H9 (cell line): ENCODE results near the gene DPM1. TPM values are rescaled to one million over a fixed set of nuclear protein-coding genes. Genes with fewer than 3 reads are reported as not detected.

ENCODE experiments used
- DNase-seq: peaks from one replicate; pipeline ENCODE4 v3.0.0-alpha.2; 2017
- H2AFZ ChIP-seq: one replicate; pipeline ENCODE4 v1.6.1; 2013; ENCODE audit warnings: mild to moderate bottlenecking, low read length, control low read depth, moderate library complexity
- H2AK5ac ChIP-seq: 2 replicates; pipeline ENCODE4 v1.6.1; 2013; ENCODE audit warnings: low read length, control low read depth, mixed read lengths; ENCODE audit not compliant: insufficient read length
- H2BK120ac ChIP-seq: one replicate; pipeline ENCODE4 v1.6.1; 2013; ENCODE audit warnings: low read depth, mild to moderate bottlenecking, low read length, control low read depth, inconsistent platforms; ENCODE audit not compliant: poor library complexity, severe bottlenecking
- H2BK12ac ChIP-seq: 2 replicates; pipeline ENCODE4 v1.6.1; 2013; ENCODE audit warnings: low read length, control low read depth, mixed read lengths, low read depth; ENCODE audit not compliant: insufficient read length
- H2BK15ac ChIP-seq: 2 replicates; pipeline ENCODE4 v1.6.1; 2013; ENCODE audit warnings: low read depth, low read length, control low read depth
- H2BK20ac ChIP-seq: one replicate; pipeline ENCODE4 v1.6.1; 2013; ENCODE audit warnings: low read depth, mild to moderate bottlenecking, low read length, control low read depth, inconsistent platforms; ENCODE audit not compliant: poor library complexity, severe bottlenecking
- H2BK5ac ChIP-seq: 2 replicates; pipeline ENCODE4 v1.6.1; 2013; ENCODE audit warnings: low read length, control low read depth, mixed read lengths; ENCODE audit not compliant: insufficient read length
- H3K14ac ChIP-seq: 2 replicates; pipeline ENCODE4 v1.6.1; 2013; ENCODE audit warnings: low read length, control low read depth; ENCODE audit not compliant: insufficient read depth
- H3K18ac ChIP-seq: 2 replicates; pipeline ENCODE4 v1.6.1; 2013; ENCODE audit warnings: low read depth, mild to moderate bottlenecking, mixed read lengths, low read length, control low read depth; ENCODE audit not compliant: insufficient read length
- H3K23ac ChIP-seq: 2 replicates; pipeline ENCODE4 v1.6.1; 2013; ENCODE audit warnings: low read length, control low read depth, mixed read lengths, low read depth; ENCODE audit not compliant: insufficient read length
- H3K23me2 ChIP-seq: 2 replicates; pipeline ENCODE4 v1.6.1; 2013; ENCODE audit warnings: low read depth, mild to moderate bottlenecking, mixed read lengths, low read length, control low read depth; ENCODE audit not compliant: insufficient read length, poor library complexity, severe bottlenecking
- H3K27ac ChIP-seq: 2 replicates; pipeline ENCODE4 v1.5.1; 2013; ENCODE audit warnings: low read length, control low read depth, mixed read lengths, low read depth; ENCODE audit not compliant: insufficient read length
- H3K27me3 ChIP-seq: 2 replicates; pipeline ENCODE4 v1.6.1; 2013; ENCODE audit warnings: low read length, control low read depth, inconsistent platforms; ENCODE audit not compliant: insufficient read depth
- H3K4ac ChIP-seq: 2 replicates; pipeline ENCODE4 v1.6.1; 2013; ENCODE audit warnings: low read depth, mild to moderate bottlenecking, control low read depth, inconsistent platforms, low read length, moderate library complexity
- H3K4me1 ChIP-seq: 2 replicates; pipeline ENCODE4 v1.6.1; 2013; ENCODE audit warnings: low read length, control low read depth, inconsistent platforms; ENCODE audit not compliant: insufficient read depth
- H3K4me2 ChIP-seq: 2 replicates; pipeline ENCODE4 v1.6.1; 2013; ENCODE audit warnings: low read length, control low read depth, mixed read lengths; ENCODE audit not compliant: insufficient read length, insufficient read depth
- H3K56ac ChIP-seq: 2 replicates; pipeline ENCODE4 v1.6.1; 2013; ENCODE audit warnings: low read depth, mild to moderate bottlenecking, mixed read lengths, low read length, control low read depth; ENCODE audit not compliant: insufficient read length
- H3K79me1 ChIP-seq: 2 replicates; pipeline ENCODE4 v1.6.1; 2013; ENCODE audit warnings: low read depth, mild to moderate bottlenecking, moderate library complexity, low read length, control low read depth, inconsistent platforms; ENCODE audit not compliant: insufficient read depth, poor library complexity, severe bottlenecking
- H3K79me2 ChIP-seq: 2 replicates; pipeline ENCODE4 v1.6.1; 2013; ENCODE audit warnings: low read length, control low read depth, inconsistent platforms; ENCODE audit not compliant: insufficient read depth
- H3K9ac ChIP-seq: 2 replicates; pipeline ENCODE4 v1.6.1; 2013; ENCODE audit warnings: low read length, control low read depth, mixed read lengths; ENCODE audit not compliant: insufficient read length; ENCODE audit errors: extremely low read depth
- H3K9me3 ChIP-seq: one replicate; pipeline ENCODE4 v1.6.1; 2013; ENCODE audit warnings: low read depth, low read length, inconsistent platforms; ENCODE audit not compliant: control insufficient read depth
- H3T11ph ChIP-seq: one replicate; pipeline ENCODE4 v1.6.1; 2013; ENCODE audit warnings: mild to moderate bottlenecking, low read length, control low read depth, inconsistent platforms
- H4K20me1 ChIP-seq: one replicate; pipeline ENCODE4 v1.6.1; 2013; ENCODE audit not compliant: control insufficient read depth, insufficient read length, insufficient read depth
- H4K5ac ChIP-seq: 2 replicates; pipeline ENCODE4 v1.6.1; 2013; ENCODE audit warnings: low read depth, mild to moderate bottlenecking, mixed read lengths, low read length, control low read depth; ENCODE audit not compliant: insufficient read length
- H4K8ac ChIP-seq: replicated peaks from 2 replicates; pipeline ENCODE4 v1.6.1; 2013; ENCODE audit warnings: low read length, control low read depth, mixed read lengths, low read depth; ENCODE audit not compliant: insufficient read length
- H4K91ac ChIP-seq: 2 replicates; pipeline ENCODE4 v1.6.1; 2013; ENCODE audit warnings: low read depth, mild to moderate bottlenecking, moderate library complexity, mixed read lengths, low read length, control low read depth; ENCODE audit not compliant: insufficient read length
- H3K27ac Mint-ChIP-seq, 3 experiments: 2 replicates in 2 of 3; 3 replicates in 1 of 3; pipeline ENCODE4 v1.8.0; 2020 to 2021; ENCODE audit warnings: mixed read lengths in 3 of 3, mild to moderate bottlenecking in 1 of 3, moderate library complexity in 1 of 3
- H3K27me3 Mint-ChIP-seq: 2 replicates; pipeline ENCODE4 v1.8.0; 2021; ENCODE audit warnings: low read depth, mild to moderate bottlenecking, moderate library complexity, mixed read lengths
- H3K36me3 Mint-ChIP-seq, 3 experiments: 2 replicates in 2 of 3; 3 replicates in 1 of 3; pipeline ENCODE4 v1.8.0; 2020 to 2021; ENCODE audit warnings: low read depth in 3 of 3, mixed read lengths in 3 of 3; ENCODE audit not compliant: insufficient read depth in 1 of 3
- H3K4me1 Mint-ChIP-seq, 2 experiments: 2 replicates each; pipeline ENCODE4 v1.8.0; 2020; ENCODE audit warnings: mixed read lengths in 2 of 2
- H3K4me3 Mint-ChIP-seq, 2 experiments: 2 replicates in 1 of 2; 3 replicates in 1 of 2; pipeline ENCODE4 v1.8.0; 2020 to 2021; ENCODE audit warnings: mild to moderate bottlenecking in 2 of 2, mixed read lengths in 2 of 2, moderate library complexity in 1 of 2
- H3K9me3 Mint-ChIP-seq, 2 experiments: 2 replicates in 1 of 2; 3 replicates in 1 of 2; pipeline ENCODE4 v1.8.0; 2020; ENCODE audit warnings: mild to moderate bottlenecking in 2 of 2, mixed read lengths in 2 of 2, moderate library complexity in 1 of 2
- whole genome bisulfite sequencing: extraction: QIAGEN DNeasy Blood & Tissue Kit; methylation state at CpG from one replicate; pipeline ENCODE4 v1.1.7; 2013; ENCODE audit warnings: missing lambda C conversion rate, low lambda C conversion rate, mixed read lengths; ENCODE audit not compliant: insufficient read length; ENCODE audit errors: extremely low coverage; 5-methylcytosine and 5-hydroxymethylcytosine counted together
- total RNA-seq: library from RNA; stranded (reverse); gene quantifications from 2 replicates; pipeline ENCODE4 v1.2.1, GENCODE V29; 2021
- TF ChIP-seq, protein P1 (sequence below): fragments of 200-600 bp; sonication (generic); conservative IDR thresholded peaks from 3 replicates; pipeline ENCODE4 v1.8.0; 2021; ENCODE audit warnings: antibody characterized with exemption, mild to moderate bottlenecking

DPM1 gene
- total RNA-seq, 1 experiment from 2014 or later: 64.0 TPM

- H3K79me1 ChIP-seq: no peaks in the 10 kb centered on the region
- peaks cover 4% of the 10 kb centered on the region for H4K20me1 ChIP-seq
- no peak overlapping the region for H3K23ac ChIP-seq
- H3K4ac ChIP-seq: no peak overlapping the region
- H3K27me3 ChIP-seq: no peaks in the 10 kb centered on the region
- H3K4me1 ChIP-seq: no peaks in the 10 kb centered on the region
- H3K9me3 ChIP-seq: no peaks in the 10 kb centered on the region
- no peak overlapping the region for H4K5ac ChIP-seq
- H3K79me2 ChIP-seq: no peaks in the 10 kb centered on the region
- no peak overlapping the region for H2BK12ac ChIP-seq
- H3K36me3 Mint-ChIP-seq: peaks cover 12 to 21% (median 17%) of the 10 kb centered on the region in 3 experiments; a peak in 6 of 7 replicates
- peaks cover 8 to 10% of the 10 kb centered on the region in 2 experiments for H3K4me1 Mint-ChIP-seq
- H2BK120ac ChIP-seq: no peak overlapping the region
- no peak overlapping the region for H2BK15ac ChIP-seq
- H3K27me3 Mint-ChIP-seq: no peaks in the 10 kb centered on the region
- no peak overlapping the region for H3K27ac ChIP-seq
- TF ChIP-seq, protein P1, sequence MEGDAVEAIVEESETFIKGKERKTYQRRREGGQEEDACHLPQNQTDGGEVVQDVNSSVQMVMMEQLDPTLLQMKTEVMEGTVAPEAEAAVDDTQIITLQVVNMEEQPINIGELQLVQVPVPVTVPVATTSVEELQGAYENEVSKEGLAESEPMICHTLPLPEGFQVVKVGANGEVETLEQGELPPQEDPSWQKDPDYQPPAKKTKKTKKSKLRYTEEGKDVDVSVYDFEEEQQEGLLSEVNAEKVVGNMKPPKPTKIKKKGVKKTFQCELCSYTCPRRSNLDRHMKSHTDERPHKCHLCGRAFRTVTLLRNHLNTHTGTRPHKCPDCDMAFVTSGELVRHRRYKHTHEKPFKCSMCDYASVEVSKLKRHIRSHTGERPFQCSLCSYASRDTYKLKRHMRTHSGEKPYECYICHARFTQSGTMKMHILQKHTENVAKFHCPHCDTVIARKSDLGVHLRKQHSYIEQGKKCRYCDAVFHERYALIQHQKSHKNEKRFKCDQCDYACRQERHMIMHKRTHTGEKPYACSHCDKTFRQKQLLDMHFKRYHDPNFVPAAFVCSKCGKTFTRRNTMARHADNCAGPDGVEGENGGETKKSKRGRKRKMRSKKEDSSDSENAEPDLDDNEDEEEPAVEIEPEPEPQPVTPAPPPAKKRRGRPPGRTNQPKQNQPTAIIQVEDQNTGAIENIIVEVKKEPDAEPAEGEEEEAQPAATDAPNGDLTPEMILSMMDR: no peak
- H2AFZ ChIP-seq: no peak overlapping the region
- H3K27ac Mint-ChIP-seq: peak overlapping the region in 2 of 3 experiments; percentile 40 to 68; a peak in 1 of 7 replicates
- no peak overlapping the region for H3K18ac ChIP-seq
- no peak overlapping the region for H2BK20ac ChIP-seq
- no peak overlapping the region for H3K4me3 Mint-ChIP-seq
- WGBS: no CpG with 5 or more reads among the region's 7 CpGs
- no peak overlapping the region for H3K4me2 ChIP-seq
- no peak overlapping the region for H4K91ac ChIP-seq
- H3K9me3 Mint-ChIP-seq: no peaks in the 10 kb centered on the region
- no peak overlapping the region for H2BK5ac ChIP-seq
- H3K9ac ChIP-seq: no peak overlapping the region
- H2AK5ac ChIP-seq: no peak overlapping the region
- DNase-seq: no peak
- no peak overlapping the region for H3T11ph ChIP-seq
- H4K8ac ChIP-seq: no peak overlapping the region
- H3K14ac ChIP-seq: no peak overlapping the region
- no peaks in the 10 kb centered on the region for H3K23me2 ChIP-seq
- H3K56ac ChIP-seq: no peak overlapping the region
These were observed 73.3 kb downstream of the DPM1 start for GRCh38 chr20:50885068-50885467.

Other genes starting within 250 kb of the DPM1 start
- 27.4 and 31.7 TPM in 2 replicates for gene PARD6B, start 227.0 kb downstream of the DPM1 start, total RNA-seq
- gene BCAS4, start 163.5 kb downstream of the DPM1 start, total RNA-seq: 16.9 and 21.4 TPM in 2 replicates
- 143 and 144 TPM in 2 replicates for gene ADNP, start 27.1 kb downstream of the DPM1 start, total RNA-seq
- gene MOCS3, start 286 bp upstream of the DPM1 start, total RNA-seq: 8.8 and 9.0 TPM in 2 replicates
- 11.5 and 13.2 TPM in 2 replicates for gene KCNG1, start 64.6 kb upstream of the DPM1 start, total RNA-seq